ENCODE data around the gene ATP1A2.

The ATP1A2 gene

DNA sequence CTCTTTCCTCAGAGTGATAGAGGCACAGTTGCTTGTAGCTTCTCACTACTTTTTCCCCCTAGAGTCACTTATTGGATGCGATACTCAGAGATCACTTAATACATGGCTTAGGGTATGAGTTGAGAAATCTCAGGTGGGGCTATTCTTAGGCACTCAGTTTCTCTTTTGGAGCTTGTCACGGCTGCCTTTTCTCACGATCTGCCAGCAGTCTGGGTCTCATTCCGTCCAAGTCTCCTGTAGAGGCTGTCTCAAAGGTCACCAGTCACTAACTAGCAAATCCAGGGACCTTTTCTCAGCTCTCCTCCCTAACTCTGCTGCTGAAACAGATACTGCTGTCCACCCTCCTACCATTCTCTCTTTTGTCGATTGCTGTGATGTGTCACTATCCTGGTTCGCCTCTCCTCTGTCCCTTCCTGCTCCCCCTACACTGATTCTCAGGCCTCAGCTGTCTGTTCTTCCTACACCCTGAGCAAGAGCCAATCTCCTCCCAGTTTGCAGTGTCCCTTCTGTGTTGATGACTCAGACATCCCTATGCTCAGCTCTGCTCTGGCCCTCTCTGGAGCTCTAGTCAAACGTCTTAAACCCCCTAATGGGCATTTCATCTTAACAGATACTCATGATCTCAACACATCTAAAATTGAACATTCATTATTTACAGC lies 12.4 kb downstream of the ATP1A2 start:
- Histone ChIP-seq H2AFZ (no peak overlapping the region), H3K4me3 (ENCODE audit: low read depth, low read length) (no peak overlapping the region), H3K36me3 (ENCODE audit: control insufficient read depth, insufficient read depth, low read length) (no peaks in the 10 kb centered on the region), H3K9ac (no peak overlapping the region), H3K9me3 (ENCODE audit: control insufficient read depth, low read length) (no peaks in the 10 kb centered on the region), H3K27ac (no peak overlapping the region), H3K79me2 (no peaks in the 10 kb centered on the region), H3K4me2 (ENCODE audit: low read length) (no peak overlapping the region), H3K27me3 (ENCODE audit: control insufficient read depth, insufficient read depth, low read length) (no peaks in the 10 kb centered on the region), H3K4me1 (no peaks in the 10 kb centered on the region)
- TF ChIP-seq, protein P1, sequence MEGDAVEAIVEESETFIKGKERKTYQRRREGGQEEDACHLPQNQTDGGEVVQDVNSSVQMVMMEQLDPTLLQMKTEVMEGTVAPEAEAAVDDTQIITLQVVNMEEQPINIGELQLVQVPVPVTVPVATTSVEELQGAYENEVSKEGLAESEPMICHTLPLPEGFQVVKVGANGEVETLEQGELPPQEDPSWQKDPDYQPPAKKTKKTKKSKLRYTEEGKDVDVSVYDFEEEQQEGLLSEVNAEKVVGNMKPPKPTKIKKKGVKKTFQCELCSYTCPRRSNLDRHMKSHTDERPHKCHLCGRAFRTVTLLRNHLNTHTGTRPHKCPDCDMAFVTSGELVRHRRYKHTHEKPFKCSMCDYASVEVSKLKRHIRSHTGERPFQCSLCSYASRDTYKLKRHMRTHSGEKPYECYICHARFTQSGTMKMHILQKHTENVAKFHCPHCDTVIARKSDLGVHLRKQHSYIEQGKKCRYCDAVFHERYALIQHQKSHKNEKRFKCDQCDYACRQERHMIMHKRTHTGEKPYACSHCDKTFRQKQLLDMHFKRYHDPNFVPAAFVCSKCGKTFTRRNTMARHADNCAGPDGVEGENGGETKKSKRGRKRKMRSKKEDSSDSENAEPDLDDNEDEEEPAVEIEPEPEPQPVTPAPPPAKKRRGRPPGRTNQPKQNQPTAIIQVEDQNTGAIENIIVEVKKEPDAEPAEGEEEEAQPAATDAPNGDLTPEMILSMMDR (IDR thresholded peaks at IDR 0.05), result no peak

DNA sequence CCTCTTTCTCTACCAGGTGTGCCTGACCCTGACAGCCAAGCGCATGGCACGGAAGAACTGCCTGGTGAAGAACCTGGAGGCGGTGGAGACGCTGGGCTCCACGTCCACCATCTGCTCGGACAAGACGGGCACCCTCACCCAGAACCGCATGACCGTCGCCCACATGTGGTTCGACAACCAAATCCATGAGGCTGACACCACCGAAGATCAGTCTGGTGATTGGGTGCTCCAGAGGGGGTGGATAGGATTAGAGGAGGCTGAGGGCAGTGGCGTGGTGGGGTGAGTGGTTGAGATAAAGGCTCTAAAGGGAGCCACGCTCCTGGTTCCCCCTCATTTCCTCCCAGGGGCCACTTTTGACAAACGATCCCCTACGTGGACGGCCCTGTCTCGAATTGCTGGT lies 13.1 kb downstream of the ATP1A2 start:
- TF ChIP-seq, protein P1 (IDR thresholded peaks at IDR 0.05), result no peak
- Histone ChIP-seq H3K9me3 (ENCODE audit: control insufficient read depth, low read length) (no peaks in the 10 kb centered on the region), H3K79me2 (no peaks in the 10 kb centered on the region), H3K4me2 (ENCODE audit: low read length) (no peak overlapping the region), H3K27ac (no peak overlapping the region), H3K36me3 (ENCODE audit: control insufficient read depth, insufficient read depth, low read length) (no peaks in the 10 kb centered on the region), H2AFZ (no peak overlapping the region), H3K9ac (no peak overlapping the region), H3K27me3 (ENCODE audit: control insufficient read depth, insufficient read depth, low read length) (no peaks in the 10 kb centered on the region), H3K4me1 (no peaks in the 10 kb centered on the region), H3K4me3 (ENCODE audit: low read depth, low read length) (no peak overlapping the region)

DNA sequence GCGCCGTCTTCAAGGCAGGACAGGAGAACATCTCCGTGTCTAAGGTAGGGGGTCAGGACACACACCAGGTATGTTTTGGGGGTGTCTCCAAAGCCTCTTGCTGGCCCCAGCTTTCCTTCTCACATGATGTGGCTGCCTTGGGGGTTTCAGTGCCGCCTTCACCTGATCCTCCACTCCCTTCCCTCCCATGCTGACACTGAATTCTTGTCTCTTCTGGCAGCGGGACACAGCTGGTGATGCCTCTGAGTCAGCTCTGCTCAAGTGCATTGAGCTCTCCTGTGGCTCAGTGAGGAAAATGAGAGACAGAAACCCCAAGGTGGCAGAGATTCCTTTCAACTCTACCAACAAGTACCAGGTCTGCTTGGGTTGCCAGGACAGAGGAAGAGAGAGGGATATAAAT lies 13.5 kb downstream of the ATP1A2 start:
- no peak overlapping the region for H3K4me2 ChIP-seq (ENCODE audit: low read length)
- TF ChIP-seq, protein P1 (IDR thresholded peaks at IDR 0.05), result no peak
- no peak overlapping the region for H3K4me3 ChIP-seq (ENCODE audit: low read depth, low read length)
- no peaks in the 10 kb centered on the region for H3K4me1 ChIP-seq
- no peak overlapping the region for H2AFZ ChIP-seq
- no peaks in the 10 kb centered on the region for H3K79me2 ChIP-seq
- H3K27ac ChIP-seq, result no peak overlapping the region
- H3K27me3 ChIP-seq (ENCODE audit: control insufficient read depth, insufficient read depth, low read length), result no peaks in the 10 kb centered on the region
- no peaks in the 10 kb centered on the region for H3K36me3 ChIP-seq (ENCODE audit: control insufficient read depth, insufficient read depth, low read length)
- no peaks in the 10 kb centered on the region for H3K9me3 ChIP-seq (ENCODE audit: control insufficient read depth, low read length)
- H3K9ac ChIP-seq, result no peak overlapping the region

DNA sequence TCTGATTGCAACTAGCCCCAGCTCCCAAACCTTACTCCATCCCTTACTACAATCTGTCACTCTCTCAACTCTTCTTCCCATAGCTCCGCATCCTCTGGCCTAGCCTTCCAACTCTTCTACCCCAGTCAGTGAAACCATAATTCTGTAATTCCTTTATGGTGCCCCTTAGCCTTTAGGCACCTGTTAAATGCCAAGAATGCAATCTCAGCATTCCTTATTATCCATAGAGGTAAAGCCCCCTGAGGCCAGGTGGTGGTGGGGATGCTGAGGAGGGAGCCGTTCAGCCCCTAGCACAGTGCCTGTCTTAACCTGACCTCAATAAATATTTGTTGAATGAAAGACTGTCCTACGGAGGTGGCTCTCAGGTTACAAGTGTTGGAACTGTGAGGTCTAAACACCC lies 14.0 kb downstream of the ATP1A2 start:
- TF ChIP-seq, protein P1 (IDR thresholded peaks at IDR 0.05), result no peak
- no peak overlapping the region for H2AFZ ChIP-seq
- no peaks in the 10 kb centered on the region for H3K79me2 ChIP-seq
- no peaks in the 10 kb centered on the region for H3K27me3 ChIP-seq (ENCODE audit: control insufficient read depth, insufficient read depth, low read length)
- H3K9ac ChIP-seq, result no peak overlapping the region
- no peaks in the 10 kb centered on the region for H3K9me3 ChIP-seq (ENCODE audit: control insufficient read depth, low read length)
- no peaks in the 10 kb centered on the region for H3K4me1 ChIP-seq
- no peak overlapping the region for H3K27ac ChIP-seq
- no peak overlapping the region for H3K4me2 ChIP-seq (ENCODE audit: low read length)
- H3K36me3 ChIP-seq (ENCODE audit: control insufficient read depth, insufficient read depth, low read length), result no peaks in the 10 kb centered on the region
- H3K4me3 ChIP-seq (ENCODE audit: low read depth, low read length), result no peak overlapping the region

DNA sequence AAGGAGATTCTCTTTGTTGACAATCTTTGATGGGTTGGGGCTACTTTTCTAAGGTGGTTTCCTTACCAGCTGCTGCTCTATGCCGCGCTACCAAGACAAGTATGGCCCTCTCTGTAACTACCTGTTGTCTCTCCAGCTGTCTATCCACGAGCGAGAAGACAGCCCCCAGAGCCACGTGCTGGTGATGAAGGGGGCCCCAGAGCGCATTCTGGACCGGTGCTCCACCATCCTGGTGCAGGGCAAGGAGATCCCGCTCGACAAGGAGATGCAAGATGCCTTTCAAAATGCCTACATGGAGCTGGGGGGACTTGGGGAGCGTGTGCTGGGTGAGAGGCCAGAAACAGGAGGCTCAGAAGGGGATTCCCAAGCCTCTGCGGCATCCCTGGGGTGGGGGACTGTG lies 14.4 kb downstream of the ATP1A2 start:
- no peak overlapping the region for H3K4me2 ChIP-seq (ENCODE audit: low read length)
- H3K9me3 ChIP-seq (ENCODE audit: control insufficient read depth, low read length), result no peaks in the 10 kb centered on the region
- no peak overlapping the region for H3K4me3 ChIP-seq (ENCODE audit: low read depth, low read length)
- no peaks in the 10 kb centered on the region for H3K4me1 ChIP-seq
- H3K9ac ChIP-seq, result no peak overlapping the region
- no peaks in the 10 kb centered on the region for H3K36me3 ChIP-seq (ENCODE audit: control insufficient read depth, insufficient read depth, low read length)
- no peak overlapping the region for H2AFZ ChIP-seq
- H3K79me2 ChIP-seq, result no peaks in the 10 kb centered on the region
- TF ChIP-seq, protein P1 (IDR thresholded peaks at IDR 0.05), result no peak
- H3K27me3 ChIP-seq (ENCODE audit: control insufficient read depth, insufficient read depth, low read length), result no peaks in the 10 kb centered on the region
- H3K27ac ChIP-seq, result no peak overlapping the region
